DOHH2 (cell line): ENCODE data around the gene TTC39A.

ENCODE experiments used
- EZH2phosphoT487 ChIP-seq: fragments of 200-600 bp; sonication (generic); IDR thresholded peaks from 2 replicates; pipeline ENCODE4 v1.6.1; 2017; ENCODE audit warnings: borderline replicate concordance, mild to moderate bottlenecking, antibody characterized with exemption, low read length, moderate library complexity, mixed read lengths
- TF ChIP-seq, protein P1 (sequence below): fragments of 200-600 bp; sonication (generic); IDR thresholded peaks from one replicate; pipeline ENCODE4 v1.5.1; 2014; ENCODE audit warnings: antibody characterized with exemption, mild to moderate bottlenecking, low read depth, low read length; ENCODE audit not compliant: poor library complexity, severe bottlenecking

DNA sequence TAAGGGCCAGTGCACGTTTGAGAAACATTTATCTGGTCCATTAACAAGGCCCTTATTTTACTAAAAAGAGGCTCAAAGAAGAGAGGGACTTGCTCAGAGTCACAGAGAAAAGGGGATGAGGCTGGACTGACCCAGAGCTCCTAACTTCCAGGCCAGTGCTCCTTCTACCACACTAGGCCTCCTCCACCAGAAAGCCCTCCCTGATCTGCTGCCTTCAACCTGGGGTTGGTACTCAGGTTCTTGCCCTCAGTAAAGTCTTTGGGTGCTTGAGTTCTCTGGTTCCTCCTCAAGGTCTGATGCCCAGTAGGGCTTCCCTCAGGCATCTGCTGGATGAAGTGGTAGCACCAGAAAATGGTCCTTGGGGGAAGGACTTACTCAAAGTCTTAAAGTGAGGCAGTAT is 26.0 kb downstream of the TTC39A start:
- TF ChIP-seq, protein P1, sequence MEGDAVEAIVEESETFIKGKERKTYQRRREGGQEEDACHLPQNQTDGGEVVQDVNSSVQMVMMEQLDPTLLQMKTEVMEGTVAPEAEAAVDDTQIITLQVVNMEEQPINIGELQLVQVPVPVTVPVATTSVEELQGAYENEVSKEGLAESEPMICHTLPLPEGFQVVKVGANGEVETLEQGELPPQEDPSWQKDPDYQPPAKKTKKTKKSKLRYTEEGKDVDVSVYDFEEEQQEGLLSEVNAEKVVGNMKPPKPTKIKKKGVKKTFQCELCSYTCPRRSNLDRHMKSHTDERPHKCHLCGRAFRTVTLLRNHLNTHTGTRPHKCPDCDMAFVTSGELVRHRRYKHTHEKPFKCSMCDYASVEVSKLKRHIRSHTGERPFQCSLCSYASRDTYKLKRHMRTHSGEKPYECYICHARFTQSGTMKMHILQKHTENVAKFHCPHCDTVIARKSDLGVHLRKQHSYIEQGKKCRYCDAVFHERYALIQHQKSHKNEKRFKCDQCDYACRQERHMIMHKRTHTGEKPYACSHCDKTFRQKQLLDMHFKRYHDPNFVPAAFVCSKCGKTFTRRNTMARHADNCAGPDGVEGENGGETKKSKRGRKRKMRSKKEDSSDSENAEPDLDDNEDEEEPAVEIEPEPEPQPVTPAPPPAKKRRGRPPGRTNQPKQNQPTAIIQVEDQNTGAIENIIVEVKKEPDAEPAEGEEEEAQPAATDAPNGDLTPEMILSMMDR: no peak
- TF ChIP-seq EZH2phosphoT487: no peak
